ENCODE measurements around the gene DYSF.

The DYSF gene

DNA sequence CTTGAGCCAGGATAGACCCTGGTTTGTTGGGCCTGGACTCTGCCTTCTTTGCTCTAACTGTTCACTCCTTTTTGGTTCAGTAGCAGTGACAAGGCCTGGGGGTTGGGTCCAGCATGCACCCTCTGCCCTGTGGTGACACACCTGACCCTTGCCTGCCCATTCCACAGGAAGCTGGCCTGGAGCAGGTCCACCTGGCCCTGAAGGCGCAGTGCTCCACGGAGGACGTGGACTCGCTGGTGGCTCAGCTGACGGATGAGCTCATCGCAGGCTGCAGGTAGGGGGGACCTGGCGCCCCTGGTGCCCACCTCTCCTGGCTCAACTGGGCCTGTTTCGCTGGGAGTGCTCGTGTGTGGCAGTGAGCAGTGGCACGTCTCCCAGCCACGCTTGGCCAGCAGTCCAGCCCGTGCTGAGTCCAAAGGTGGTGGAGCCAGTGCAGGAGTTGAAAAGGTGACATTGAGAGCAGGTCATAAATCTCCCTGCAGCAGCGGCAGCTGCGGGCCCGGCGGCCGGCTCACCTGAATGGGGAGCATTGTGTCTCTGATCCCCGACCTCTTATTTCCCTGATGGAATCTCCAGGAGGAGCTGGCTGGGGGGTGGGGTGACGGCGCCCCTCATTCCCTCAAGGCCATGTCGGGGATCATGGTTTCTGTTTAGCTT lies 102.6 kb downstream of the DYSF start:
- no peak for DNase-seq

DNA sequence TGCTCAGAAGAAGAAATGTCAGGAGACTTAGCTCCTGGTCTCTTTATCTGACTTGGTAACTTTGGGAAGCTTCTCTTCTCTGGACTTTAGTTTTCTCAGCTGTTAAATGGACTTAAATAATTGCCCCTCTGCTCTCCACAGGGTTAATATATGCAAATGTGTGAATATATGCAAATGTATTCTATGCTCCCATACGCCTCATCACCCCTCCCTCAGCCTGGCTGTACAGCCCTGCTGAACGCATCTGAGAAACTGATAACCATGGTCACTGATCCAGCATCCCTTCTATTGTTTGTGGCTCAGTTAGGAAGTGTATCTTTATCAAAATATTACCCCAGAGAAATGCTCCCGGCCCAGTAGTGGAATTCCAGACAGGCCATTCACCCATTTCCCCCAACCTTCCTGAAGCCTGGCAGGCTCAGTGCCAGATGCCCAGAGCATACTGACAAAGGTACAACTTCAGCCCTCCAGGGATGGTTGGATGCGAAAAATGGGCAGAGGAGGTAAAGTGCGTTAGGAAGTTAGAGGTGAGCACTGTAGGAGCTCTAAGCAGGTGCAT lies 103.4 kb downstream of the DYSF start:
- DNase-seq = no peak

DNA sequence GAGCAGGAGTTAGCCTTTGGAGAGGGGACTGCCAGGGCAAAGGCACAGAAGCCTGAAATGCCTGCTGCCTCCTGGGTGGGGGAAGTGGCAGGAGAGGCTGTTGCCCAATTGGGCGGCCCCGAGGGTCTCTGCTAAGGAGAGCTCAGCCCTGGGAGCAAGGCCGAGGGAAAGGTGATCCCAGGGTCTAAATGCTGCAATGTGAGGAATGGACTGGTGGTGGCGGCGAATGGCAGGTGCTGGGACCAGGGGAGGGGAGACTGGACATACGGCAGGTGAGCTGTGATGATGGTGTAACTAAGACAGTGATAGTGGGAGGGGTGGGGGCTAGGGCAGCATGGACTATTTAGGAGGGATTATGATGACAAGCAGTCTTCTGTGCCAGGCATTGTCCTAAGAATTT lies 104.0 kb downstream of the DYSF start:
- DNase-seq = no peak

DNA sequence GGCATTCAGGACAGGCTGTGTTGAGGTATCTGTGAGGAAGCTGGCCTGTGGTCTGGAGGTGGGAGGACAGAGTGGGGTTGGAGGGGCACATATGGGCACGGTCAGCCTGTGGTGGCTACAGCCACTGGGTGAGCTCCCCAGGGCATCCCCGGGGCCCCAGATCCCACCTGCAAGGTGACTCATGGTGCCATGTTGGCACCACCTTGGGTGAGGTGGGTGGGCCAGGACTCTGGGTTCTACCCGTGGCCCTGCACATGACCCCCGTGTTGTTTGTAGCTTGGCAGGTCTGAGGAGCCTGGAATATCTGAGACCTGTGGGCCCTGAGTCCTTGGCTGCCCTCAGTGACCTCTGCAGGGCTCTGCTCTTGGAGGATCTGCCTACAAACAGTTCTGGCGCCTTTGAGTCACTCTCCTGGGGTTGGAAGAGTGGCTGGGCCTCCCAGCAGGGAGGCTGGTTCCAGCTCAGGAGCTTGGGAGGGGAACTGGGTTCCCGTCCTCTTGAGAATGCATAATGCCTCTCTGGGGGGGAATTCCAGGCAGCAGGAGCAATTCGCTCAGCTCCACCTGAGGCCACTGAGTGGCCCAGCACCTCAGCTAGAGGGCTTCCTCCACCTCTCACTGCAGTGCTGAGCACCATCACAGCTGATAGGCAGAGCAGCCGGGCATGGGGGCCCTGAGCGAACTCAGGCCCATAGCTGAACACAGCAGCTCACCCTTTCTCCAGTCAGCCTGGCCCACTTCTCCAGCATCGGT lies 105.1 kb downstream of the DYSF start:
- peak; percentile 46 for DNase-seq

DNA sequence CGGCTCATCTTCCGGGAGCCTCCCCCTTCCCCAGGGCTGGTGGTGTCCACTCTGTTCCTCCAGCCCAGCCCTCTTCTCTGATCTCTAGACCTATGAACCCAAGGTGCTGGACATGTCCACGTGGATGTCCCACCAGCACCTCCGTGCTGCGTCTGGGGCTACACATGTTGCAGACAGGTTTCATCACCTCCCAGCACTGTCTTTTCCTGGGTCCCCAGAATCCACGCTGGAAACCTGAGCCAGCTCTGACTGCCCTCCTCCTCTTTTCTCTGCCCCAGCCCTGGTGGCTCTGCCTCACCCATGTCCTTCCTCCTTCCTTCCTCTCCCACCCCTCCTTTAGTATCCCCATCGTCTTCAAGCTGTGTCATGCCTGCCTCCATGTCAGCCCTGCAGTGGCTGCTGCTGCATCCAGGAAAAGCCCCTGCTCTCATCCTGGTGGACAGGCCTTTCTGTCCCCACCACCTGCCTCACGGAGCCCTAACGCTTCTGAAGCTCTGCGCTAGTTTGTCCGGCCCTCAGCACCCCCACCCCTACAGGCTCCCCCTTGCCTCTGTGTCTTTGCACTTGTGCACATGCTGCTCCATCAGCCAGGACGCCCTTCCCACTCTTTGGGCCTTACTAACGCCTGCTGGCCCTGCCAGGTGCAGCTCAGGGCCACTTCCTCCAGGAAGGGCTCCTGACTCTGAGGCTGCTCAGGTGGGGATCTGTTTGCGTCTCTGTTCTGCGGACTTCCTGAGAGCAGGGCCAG lies 105.9 kb downstream of the DYSF start:
- DNase-seq = no peak

DNA sequence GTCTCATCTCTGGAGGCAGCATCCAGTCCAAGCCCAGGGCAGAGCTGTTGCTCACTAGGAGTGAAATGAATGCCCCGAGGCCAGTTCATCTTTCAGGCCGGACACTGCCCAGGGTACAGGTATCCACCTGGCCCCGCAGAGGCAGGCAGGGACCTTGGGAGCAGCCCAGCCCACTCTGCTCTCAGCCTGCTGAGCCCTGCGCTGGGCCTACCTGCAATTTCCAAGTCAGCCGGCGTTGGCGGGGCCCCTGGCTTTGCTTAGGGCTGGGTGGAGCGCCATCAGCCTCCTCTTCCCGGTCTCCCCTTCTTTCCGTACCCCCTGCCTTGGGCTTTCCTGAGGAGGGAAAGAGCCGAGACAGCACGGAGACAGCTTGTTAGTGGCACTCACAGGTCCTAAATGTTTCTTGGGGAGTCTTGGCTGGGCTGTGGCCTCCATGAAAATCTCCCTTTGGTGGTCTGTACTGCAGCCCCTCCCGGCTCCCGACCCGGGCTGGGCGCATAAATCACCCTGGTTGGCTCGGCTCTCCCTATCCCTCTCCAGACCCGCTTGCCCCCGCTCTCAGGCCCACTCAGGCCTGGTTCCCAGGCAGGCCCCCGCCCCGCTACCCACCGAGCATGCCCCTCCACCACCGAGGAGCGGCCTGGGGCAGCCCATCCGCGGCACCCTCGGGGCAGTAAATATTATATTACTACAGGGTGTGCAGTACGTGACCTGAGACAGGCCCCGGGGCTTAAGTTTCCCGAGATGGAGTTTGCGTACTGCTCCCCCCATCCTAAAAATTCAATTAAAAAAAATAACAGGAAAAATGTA lies 106.7 kb downstream of the DYSF start:
- no peak for DNase-seq

DNA sequence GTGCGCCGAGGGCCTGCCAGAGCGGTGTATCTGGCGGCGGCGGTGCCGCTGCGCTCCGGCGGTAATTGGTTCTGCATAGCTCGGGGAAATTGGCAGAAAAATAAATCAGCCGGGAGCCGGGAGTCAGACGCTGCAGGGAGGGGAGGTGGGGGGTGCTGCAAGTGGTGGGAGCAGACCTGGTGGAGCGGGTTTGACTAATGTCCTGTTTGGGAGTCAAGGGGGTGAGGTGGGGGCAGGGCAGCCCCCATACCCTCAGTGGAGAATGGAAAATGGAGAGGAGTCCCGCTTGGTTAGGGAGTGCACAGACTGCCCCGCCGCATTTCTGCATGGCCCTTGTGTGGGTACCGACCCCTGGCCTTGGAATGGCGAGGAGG lies 107.3 kb downstream of the DYSF start:
- no peak for DNase-seq

DNA sequence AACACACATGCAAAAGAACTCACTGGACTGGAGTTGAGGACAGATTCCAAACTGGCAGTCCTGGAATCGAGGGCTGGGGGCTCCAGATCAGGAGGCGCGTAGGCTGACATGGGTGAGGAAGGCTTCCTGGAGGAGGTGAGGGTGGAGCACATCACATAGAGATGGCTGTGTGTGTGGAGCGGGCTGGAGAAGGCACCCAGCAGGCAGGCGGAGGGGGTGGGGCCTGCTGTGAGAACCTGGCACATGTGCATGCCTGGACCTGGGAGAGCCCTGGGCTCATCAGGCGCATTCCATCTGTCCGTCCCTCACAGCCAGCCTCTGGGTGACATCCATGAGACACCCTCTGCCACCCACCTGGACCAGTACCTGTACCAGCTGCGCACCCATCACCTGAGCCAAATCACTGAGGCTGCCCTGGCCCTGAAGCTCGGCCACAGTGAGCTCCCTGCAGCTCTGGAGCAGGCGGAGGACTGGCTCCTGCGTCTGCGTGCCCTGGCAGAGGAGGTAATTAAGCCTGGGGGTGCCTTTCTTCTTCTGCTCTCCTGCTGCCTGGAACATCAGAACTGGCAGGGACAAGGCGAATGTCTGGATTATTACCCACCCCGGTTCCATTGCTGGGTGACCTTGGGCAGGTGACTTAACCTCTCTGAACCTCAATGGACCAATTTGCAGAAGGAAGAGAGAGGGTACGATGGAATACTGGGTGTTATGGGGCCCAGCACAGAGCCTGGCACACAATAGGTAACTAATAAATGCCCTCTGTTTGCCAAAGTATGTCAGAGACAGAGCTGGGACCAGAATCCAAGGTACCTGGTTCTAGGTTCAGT lies 108.3 kb downstream of the DYSF start:
- no peak for DNase-seq

DNA sequence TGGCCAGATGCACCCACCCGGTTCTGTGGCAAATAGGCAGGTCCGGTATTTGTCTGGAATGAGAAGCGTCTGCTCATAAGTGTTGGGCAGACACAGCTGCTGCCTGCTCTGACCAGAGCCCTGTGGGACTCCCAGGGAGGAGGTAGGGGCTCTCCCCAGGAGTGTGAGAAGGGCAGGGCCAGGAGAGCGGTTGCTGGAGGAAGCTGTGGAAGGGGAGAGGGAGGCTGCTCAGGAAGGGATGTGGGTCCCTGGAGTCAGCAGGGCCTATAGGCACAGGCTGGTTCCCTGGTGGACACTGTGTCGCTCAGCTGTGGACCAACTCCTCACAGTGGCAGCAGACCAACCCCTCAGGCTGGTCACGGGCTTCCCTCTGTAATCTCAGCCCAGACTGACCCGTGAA lies 109.2 kb downstream of the DYSF start:
- no peak for DNase-seq

DNA sequence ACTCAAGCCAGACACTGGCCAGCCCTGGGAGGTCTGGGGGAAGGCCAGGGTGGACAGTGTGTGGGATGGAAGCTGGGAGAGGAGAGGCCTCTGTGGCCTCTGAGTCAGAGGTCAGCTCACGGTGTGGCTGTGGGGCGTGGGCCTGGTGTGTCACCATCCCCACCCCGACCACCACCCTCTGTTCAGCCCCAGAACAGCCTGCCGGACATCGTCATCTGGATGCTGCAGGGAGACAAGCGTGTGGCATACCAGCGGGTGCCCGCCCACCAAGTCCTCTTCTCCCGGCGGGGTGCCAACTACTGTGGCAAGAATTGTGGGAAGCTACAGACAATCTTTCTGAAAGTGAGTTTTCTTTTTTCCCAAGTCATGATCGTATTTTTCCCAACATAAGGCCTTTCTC lies 110.5 kb downstream of the DYSF start:
- peak; percentile 25 for DNase-seq

DNA sequence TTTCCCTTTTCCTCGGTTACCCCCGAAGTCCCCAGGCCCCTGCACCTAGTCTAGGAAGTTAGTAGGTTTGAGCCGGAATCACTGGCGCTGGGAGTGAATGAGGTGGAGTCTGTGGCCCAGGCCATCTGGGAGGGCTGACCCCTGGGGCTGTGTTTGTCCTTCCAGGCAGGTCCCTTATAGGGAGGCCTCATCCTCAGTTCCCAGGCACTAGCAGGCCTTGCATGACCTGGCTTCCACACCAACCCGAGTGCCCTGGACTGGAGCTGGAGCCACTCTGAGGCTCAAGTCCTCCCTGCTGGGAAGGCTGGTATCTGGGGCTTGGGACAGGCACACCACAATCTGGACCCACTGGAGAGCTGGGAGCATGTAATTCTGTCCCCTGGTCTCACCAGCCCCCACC lies 111.0 kb downstream of the DYSF start:
- DNase-seq = no peak

DNA sequence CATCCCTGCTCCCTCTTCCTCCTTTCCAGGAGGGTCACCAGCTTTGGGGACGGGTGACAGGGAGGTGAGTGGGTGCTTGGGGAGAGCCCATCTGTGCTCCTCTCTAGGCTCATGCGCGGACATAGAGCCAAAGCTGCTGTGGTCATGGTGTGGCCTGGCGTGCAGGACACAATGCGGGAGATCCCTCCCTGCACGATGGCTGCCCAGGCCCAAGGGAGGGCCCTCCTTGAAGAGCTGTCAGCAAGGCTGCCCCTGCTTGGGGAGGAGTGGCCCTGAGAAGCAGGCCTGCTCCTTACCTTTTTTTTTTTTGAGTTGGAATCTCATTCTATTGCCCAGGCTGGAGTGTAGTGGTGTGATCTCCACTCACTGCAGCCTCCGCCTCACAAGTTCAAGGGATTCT lies 111.4 kb downstream of the DYSF start:
- no peak for DNase-seq

DNA sequence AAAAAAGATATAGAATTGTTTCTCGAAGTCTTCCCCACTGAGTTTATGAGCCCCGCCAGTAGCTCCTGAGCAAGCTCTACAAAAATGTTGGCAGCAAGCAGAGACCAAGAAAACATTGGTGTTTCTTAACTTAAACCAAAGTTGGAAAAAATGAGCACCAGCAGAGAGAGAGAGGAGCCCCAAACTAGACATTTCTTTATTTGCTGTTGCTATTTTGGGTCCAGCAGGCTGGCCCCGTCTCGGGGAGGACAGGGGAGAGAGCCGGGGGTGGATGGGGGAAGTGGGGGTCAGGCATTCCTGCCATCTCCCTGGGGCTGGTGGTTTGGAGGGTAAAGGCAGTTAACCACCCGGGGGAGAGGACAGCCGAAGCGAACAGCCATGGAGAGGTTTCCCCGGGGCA lies 113.0 kb downstream of the DYSF start:
- peak; percentile 61 for DNase-seq

DNA sequence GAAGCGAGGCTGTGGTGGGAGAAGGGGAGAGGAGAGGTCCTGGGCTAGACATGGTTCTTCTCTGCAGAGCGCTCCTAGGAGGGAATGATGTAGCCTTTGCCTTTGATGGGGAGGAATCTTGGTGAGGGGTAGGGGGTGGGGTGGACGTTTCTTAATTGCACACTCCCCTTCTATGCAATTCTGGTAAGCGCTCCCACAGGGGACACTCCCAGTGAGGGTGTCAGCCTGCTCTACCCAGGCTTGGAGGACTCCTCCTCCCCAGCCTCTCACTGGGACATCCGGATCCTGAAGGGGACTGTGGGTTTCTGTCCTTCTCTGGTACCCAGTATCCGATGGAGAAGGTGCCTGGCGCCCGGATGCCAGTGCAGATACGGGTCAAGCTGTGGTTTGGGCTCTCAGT lies 114.3 kb downstream of the DYSF start:
- DNase-seq = no peak

DNA sequence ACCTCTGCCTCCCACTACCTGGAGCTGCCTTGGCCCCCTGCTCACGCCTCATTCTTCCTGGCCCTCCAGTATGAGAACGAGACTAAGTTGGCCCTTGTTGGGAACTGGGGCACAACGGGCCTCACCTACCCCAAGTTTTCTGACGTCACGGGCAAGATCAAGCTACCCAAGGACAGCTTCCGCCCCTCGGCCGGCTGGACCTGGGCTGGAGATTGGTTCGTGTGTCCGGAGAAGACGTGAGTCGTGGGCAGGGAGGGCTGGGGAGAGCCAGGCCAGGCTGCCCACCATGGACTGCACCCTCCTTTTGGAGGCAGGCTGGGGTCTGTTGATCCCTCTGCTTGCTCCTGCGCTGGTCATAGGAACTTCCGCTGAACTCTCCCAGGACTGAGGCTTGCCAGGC lies 114.7 kb downstream of the DYSF start:
- DNase-seq = no peak

DNA sequence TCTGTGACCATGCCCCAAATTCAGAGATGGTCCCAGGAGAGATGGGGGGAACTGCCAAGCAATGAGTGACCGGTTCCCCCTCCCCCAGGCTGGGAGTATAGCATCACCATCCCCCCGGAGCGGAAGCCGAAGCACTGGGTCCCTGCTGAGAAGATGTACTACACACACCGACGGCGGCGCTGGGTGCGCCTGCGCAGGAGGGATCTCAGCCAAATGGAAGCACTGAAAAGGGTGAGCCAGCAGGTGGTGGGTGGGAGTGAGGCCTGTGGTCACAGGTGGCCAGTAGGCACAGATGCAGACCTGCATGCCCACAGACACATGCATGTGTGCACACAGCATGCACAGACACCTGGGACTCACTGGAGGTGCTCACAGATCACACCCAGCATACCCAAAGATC lies 117.2 kb downstream of the DYSF start:
- no peak for DNase-seq

DNA sequence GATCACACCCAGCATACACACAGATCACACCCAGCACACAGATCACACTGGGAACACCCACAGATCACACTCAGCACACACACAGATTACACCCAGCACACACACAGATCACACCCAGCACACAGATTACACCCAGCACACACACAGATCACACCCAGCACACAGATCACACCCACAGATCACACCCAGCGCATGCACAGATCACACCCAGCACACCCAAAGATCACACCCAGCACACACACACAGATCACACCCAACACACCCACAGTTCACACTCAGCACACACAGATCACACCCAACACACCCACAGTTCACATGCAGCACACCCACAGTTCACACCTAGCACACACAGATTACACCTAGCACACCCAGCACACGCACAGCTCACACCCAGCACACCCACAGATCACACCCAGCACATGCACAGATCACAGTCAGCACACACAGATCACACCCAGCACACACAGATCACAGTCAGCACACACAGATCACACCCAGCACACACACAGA lies 117.6 kb downstream of the DYSF start:
- no peak for DNase-seq

DNA sequence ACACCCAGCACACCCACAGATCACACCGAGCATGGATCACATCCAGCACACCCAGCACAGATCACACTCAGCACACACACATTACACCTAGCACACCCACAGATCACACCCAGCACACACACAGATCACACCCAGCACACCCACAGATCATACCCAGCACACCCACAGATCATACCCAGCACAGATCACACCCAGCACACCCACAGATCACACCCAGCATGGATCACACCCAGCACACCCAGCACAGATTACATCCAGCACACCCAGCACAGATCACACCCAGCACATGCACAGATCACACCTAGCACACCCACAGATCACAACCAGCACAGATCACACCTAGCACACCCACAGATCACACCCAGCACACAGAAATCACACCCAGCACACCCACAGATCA lies 118.6 kb downstream of the DYSF start:
- no peak for DNase-seq

DNA sequence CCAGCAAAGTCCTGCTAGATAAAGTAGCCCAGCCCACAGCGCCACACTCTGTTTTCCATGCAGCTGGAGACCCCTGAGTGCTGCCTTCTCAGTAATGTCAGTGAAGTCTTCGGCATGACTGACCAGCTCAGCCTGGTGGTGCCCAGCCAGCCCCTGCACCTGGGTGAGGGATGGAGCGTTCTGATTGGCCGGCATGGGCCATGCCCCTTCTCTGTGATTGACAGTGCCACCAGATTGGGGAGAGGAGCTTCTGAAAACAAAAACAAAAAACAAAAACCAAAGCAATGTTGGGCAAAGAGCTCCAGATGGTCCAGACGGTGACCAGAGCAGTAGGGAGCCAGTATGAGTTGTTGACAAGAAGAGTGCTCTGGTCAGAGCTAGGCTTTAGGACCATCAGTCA lies 122.6 kb downstream of the DYSF start:
- DNase-seq = no peak

DNA sequence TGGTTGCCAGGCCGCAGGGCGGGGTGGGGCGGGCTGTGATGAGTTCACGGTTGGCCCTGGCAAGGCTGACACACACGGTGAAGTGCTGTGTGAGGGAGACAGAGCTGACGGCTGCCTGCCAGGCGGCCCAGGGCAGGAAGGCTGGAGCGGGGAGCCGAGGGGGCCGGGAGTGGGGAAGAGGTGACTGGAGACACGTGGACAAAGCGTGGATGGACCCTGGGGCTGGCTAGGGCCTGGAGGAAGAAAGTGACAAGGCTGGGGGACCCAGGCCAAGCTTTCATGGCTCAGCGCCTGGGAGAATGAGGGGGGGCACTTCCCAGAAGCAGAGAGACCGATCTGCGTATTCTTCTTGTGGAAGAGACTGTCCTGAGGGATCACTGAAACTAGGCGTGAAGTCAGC lies 123.2 kb downstream of the DYSF start:
- DNase-seq = no peak

DNA sequence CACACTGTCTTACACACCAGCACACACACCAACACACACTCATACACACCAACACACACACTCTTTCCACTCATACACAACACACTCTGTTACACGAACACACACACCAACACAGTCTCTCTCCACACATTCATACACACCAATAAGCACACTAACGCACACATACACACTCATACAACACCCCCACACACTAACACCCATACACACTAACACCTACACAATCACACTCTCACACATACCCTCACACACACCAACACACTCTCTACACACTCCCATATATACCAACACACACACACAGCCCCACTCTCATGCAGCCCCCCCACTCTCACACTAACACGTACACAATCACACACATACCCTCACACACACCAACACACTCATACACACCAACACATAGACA lies 123.8 kb downstream of the DYSF start:
- no peak for DNase-seq

All from fibroblast of skin of back (primary cell).